Right lung (tissue), 5 donors: ENCODE data around the gene RARRES1. TPM values are rescaled to one million over a fixed set of nuclear protein-coding genes. Genes with fewer than 3 reads are reported as not detected.

Experiments
- DNase-seq, 2 donors: peaks; one replicate each; pipeline ENCODE4 v3.0.0-alpha.2; 2013
- polyA plus RNA-seq, 5 donors: library from polyadenylated mRNA; unstranded; fragments of 120-200 nt; gene quantifications; one replicate each; pipeline versions ENCODE4 v1.2.1 to v1.2.3, GENCODE V29; 2013; ENCODE audit warnings: inconsistent platforms in 1 of 5, low replicate concordance in 1 of 5; ENCODE audit not compliant: insufficient read length in 5 of 5, insufficient read depth in 1 of 5

Gene RARRES1
- polyA plus RNA-seq, 5 donors: 31.7 to 91.7 (median 65.4) TPM

GRCh38 chr3:158651192-158651591 lies 81.1 kb downstream of the RARRES1 start:
- DNase-seq: no peak

GRCh38 chr3:158649791-158650190 lies 82.5 kb downstream of the RARRES1 start:
- DNase-seq: no peak

Other genes with a start within 250 kb of the RARRES1 start
- gene MLF1, start 161.3 kb downstream of the RARRES1 start, polyA plus RNA-seq: 10 to 100 TPM; 54.8 to 90.4 (median 72.1) TPM
- gene GFM1, start 87.9 kb downstream of the RARRES1 start, polyA plus RNA-seq: 10 to 100 TPM; 48.2 to 62.8 (median 53.2) TPM
- 100 to 1,000 TPM; 139 to 267 (median 207) TPM for gene LXN, start 59.8 kb downstream of the RARRES1 start, polyA plus RNA-seq
- gene MFSD1, start 69.6 kb upstream of the RARRES1 start, polyA plus RNA-seq: 10 to 100 TPM; 43.7 to 60.1 (median 55.1) TPM